Ishikawa (cell line): ENCODE results near the gene ZNF689.

Experiments used
- EGR1 ChIP-seq: IDR thresholded peaks from 2 replicates; pipeline ENCODE4 v1.6.1; 2012
- EP300 ChIP-seq: IDR thresholded peaks from 2 replicates; pipeline ENCODE4 v1.6.1; 2012; ENCODE audit warnings: borderline replicate concordance
- FOXM1 ChIP-seq: IDR thresholded peaks from 2 replicates; pipeline ENCODE4 v1.6.1; 2012; ENCODE audit warnings: low read depth, borderline replicate concordance
- NFIC ChIP-seq: IDR thresholded peaks from 2 replicates; pipeline ENCODE4 v1.6.1; 2012
- RAD21 ChIP-seq: IDR thresholded peaks from 2 replicates; pipeline ENCODE4 v1.6.1; 2012; ENCODE audit warnings: low read depth
- TAF1 ChIP-seq: IDR thresholded peaks from 2 replicates; pipeline ENCODE4 v1.6.1; 2012; ENCODE audit warnings: low read depth, mild to moderate bottlenecking
- YY1 ChIP-seq: IDR thresholded peaks from 2 replicates; pipeline ENCODE4 v1.6.1; 2012; ENCODE audit warnings: low read depth
- ZBTB7A ChIP-seq: IDR thresholded peaks from 2 replicates; pipeline ENCODE4 v1.6.1; 2012; ENCODE audit warnings: low read depth
- TF ChIP-seq, protein P1 (sequence below): IDR thresholded peaks from 2 replicates; pipeline ENCODE4 v1.6.1; 2012; ENCODE audit warnings: low read depth, mild to moderate bottlenecking
- TF ChIP-seq, protein P2 (sequence below): IDR thresholded peaks from 2 replicates; pipeline ENCODE4 v1.6.1; 2012

DNA sequence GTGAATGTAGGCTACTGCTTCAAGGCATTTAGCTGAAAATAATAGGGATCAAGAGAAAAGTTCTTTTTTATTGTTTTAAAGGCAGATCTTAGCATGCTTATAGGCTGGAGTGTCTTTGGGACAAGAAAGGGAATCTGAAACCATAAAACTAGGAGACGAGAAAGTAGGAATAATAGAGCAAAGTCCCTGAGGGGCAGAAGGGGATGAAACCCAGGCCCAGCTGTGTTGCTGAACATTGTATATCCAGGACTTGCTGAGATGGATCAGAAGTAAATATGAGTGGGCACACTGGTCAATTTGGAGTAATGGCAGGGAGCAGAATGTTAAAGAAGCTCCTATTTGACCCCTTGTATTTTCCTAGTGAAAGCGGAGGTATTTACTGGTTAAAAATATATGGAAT lies 9.3 kb downstream of the ZNF689 start:
- TF ChIP-seq, protein P1, sequence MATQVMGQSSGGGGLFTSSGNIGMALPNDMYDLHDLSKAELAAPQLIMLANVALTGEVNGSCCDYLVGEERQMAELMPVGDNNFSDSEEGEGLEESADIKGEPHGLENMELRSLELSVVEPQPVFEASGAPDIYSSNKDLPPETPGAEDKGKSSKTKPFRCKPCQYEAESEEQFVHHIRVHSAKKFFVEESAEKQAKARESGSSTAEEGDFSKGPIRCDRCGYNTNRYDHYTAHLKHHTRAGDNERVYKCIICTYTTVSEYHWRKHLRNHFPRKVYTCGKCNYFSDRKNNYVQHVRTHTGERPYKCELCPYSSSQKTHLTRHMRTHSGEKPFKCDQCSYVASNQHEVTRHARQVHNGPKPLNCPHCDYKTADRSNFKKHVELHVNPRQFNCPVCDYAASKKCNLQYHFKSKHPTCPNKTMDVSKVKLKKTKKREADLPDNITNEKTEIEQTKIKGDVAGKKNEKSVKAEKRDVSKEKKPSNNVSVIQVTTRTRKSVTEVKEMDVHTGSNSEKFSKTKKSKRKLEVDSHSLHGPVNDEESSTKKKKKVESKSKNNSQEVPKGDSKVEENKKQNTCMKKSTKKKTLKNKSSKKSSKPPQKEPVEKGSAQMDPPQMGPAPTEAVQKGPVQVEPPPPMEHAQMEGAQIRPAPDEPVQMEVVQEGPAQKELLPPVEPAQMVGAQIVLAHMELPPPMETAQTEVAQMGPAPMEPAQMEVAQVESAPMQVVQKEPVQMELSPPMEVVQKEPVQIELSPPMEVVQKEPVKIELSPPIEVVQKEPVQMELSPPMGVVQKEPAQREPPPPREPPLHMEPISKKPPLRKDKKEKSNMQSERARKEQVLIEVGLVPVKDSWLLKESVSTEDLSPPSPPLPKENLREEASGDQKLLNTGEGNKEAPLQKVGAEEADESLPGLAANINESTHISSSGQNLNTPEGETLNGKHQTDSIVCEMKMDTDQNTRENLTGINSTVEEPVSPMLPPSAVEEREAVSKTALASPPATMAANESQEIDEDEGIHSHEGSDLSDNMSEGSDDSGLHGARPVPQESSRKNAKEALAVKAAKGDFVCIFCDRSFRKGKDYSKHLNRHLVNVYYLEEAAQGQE = no peak
- TF ChIP-seq TAF1 (no peak), EP300 (no peak), FOXM1 (no peak), NFIC (no peak), ZBTB7A (no peak), EGR1 (no peak), YY1 (no peak), RAD21 (no peak)
- TF ChIP-seq, protein P2, sequence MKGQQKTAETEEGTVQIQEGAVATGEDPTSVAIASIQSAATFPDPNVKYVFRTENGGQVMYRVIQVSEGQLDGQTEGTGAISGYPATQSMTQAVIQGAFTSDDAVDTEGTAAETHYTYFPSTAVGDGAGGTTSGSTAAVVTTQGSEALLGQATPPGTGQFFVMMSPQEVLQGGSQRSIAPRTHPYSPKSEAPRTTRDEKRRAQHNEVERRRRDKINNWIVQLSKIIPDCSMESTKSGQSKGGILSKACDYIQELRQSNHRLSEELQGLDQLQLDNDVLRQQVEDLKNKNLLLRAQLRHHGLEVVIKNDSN = no peak
